BLaER1 (cell line): Measurements from ENCODE around the gene LMF2.

ENCODE experiments used
- H3K27ac ChIP-seq: shearing (Covaris generic); formaldehyde crosslinking; 2 replicates; pipeline ENCODE4 v1.8.1; 2022
- H3K27me3 ChIP-seq: shearing (Covaris generic); formaldehyde crosslinking; 2 replicates; pipeline ENCODE4 v1.8.1; 2022
- H3K36me3 ChIP-seq: shearing (Covaris generic); formaldehyde crosslinking; 2 replicates; pipeline ENCODE4 v1.8.1; 2022
- H3K4me1 ChIP-seq: shearing (Covaris generic); formaldehyde crosslinking; 2 replicates; pipeline ENCODE4 v1.8.1; 2022
- H3K4me2 ChIP-seq: shearing (Covaris generic); formaldehyde crosslinking; 2 replicates; pipeline ENCODE4 v1.8.1; 2022
- H3K4me3 ChIP-seq: shearing (Covaris generic); formaldehyde crosslinking; 2 replicates; pipeline ENCODE4 v1.8.1; 2022
- H3K9ac ChIP-seq: shearing (Covaris generic); formaldehyde crosslinking; 2 replicates; pipeline ENCODE4 v1.8.1; 2022
- H3K9me3 ChIP-seq: shearing (Covaris generic); formaldehyde crosslinking; 2 replicates; pipeline ENCODE4 v1.8.1; 2022
- H4K20me1 ChIP-seq: shearing (Covaris generic); formaldehyde crosslinking; 2 replicates; pipeline ENCODE4 v1.8.1; 2022
- Cebpa-rat ChIP-seq: shearing (Covaris generic); IDR thresholded peaks from 2 replicates; pipeline ENCODE4 v1.8.1; 2022

The LMF2 gene

DNA sequence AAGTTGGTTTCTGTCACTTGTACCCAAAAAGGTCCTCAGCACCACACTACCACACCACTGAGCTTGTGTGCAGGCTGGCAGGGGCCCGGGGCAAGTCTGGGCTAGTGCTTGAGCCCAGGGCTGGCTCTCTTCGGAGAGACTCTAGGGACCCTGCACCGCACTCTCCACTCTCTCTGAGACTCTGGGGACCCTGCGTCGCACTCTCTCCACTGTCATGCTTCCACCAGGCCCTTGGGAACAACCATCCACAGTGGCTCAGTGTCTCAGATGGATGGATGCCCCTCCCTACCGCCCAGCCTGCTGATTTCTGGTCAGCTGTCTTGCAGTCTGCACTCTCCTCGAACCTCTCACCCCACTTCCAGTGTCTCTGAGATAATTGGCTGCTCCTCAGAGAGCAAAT lies 30.6 kb downstream of the LMF2 start:
- Histone ChIP-seq H3K27me3 (peaks cover 28% of the 10 kb centered on the region), H3K9ac (peak overlapping the region; percentile 43; the same call in 1 of the 2 replicates), H3K4me2 (peak overlapping the region; percentile 95), H4K20me1 (peaks cover 25% of the 10 kb centered on the region), H3K4me1 (peaks cover 84% of the 10 kb centered on the region), H3K4me3 (no peak overlapping the region), H3K27ac (peak overlapping the region; percentile 78), H3K36me3 (no peaks in the 10 kb centered on the region), H3K9me3 (no peaks in the 10 kb centered on the region)
- no peak for TF ChIP-seq Cebpa-rat

- TF ChIP-seq Cebpa-rat: no peak
- Histone ChIP-seq H3K27me3 (peaks cover 15% of the 10 kb centered on the region), H4K20me1 (peaks cover 37% of the 10 kb centered on the region), H3K4me3 (peak overlapping the region; percentile 84; the same call in 1 of the 2 replicates), H3K9ac (peak overlapping the region; percentile 94; the same call in 1 of the 2 replicates), H3K27ac (peak overlapping the region; percentile 91), H3K9me3 (no peaks in the 10 kb centered on the region), H3K4me2 (peak overlapping the region; percentile 95), H3K36me3 (no peaks in the 10 kb centered on the region), H3K4me1 (peaks cover 86% of the 10 kb centered on the region)
These were observed 31.9 kb downstream of the LMF2 start for GRCh38 chr22:50475652-50476002.

DNA sequence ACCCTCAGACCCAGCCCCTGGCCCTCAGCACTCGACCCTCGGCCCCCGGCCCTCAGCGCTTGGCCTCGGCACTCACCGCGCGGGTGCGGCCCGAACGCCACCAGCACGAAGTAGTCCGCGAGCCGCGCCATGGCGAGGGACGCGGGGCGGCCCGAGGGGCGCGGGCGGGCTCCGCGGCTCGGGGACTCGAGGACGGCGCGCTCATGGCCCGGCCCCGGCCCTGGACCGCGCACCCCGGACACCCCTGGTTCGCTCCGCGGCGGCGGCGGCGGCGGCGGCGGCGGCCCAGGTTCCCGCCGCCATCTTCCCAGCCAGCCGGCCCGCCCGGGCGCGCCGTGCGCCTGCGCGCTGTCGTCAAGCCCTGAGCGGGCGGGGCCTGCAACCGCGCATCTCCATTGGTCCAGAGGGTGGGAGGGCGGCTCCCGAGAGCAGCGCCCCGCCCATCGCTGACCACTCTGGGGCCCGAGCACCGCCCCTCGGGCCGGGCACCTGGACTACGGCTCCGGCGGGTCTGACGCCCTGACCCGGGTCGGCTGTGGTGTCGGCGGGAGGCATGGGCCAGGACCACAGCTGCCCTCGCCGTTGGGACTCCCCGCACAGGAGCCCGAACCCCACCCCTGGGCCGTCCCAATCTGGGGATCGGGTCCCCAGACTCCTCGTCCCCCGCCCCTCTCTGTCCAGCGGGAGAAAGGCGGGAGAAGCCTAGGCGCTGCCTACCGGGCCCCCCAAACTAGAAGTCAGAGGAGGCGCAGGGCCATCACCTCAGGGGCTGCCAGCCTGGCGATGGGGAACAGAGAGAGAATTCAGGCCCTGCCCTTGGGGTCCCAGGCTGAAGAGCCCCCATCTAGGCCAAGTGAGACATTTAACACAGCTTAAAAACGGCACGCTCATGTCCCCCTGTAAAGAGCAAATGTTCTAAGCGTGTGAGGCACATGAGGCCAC lies 32.5 kb downstream of the LMF2 start, which contains the start of gene SBF1:
Gene SBF1 (minus strand): TSS at position 326 of the 942 bp plus-strand sequence. CDS start 195 bp downstream, at position 131.
- Histone ChIP-seq H3K27ac (peak within 1 kb of the TSS; percentile 91), H3K4me3 (peak within 1 kb of the TSS; percentile 84), H3K4me2 (peak within 1 kb of the TSS; percentile 95), H3K36me3 (no peaks in the 10 kb centered on the region), H4K20me1 (peaks cover 44% of the 10 kb centered on the region), H3K4me1 (peaks cover 86% of the 10 kb centered on the region), H3K9me3 (no peaks in the 10 kb centered on the region), H3K27me3 (peaks cover 9% of the 10 kb centered on the region), H3K9ac (peak within 1 kb of the TSS; percentile 94)
- no peak for TF ChIP-seq Cebpa-rat

DNA sequence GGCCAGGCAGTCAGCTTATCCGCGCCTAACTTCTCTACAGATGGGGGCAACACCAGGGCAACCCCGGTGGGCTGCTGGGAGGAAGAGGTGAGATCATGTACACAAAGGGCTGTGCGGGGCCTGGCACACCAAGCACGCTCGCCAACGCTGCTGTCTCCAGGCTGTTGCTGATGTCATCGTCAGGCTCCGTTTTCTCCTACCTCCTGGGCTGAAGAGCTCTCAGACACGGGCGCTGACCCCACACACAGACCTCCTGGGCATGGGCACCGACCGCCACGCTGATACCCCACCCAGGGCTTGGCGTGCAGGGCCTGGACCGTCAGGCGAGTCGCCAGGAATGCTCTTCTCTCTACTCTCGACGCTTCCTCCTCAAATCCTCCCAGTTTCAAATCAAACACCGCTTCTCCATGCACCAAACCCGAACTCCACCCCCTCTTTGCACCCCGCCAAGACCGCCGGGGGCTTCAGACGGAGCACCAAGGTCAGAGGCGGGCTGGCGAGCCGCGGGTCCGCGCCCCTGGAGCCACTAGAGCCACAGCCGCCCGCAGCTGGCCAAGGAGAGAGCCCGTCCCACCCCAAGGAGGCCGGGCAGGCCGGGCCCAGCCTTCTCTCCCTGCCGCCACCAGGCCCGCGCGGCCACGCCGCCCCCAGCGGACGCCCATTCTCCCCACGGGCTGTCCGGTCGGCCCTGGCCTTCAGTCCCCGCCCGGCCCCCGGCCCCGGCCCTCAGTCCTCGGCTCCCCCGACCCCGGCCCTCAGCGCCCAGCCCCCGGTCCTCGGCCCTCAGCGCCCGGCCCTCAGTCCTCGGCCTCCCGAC lies 33.4 kb downstream of the LMF2 start:
- H4K20me1 ChIP-seq: peaks cover 47% of the 10 kb centered on the region
- TF ChIP-seq Cebpa-rat: no peak
- H3K4me2 ChIP-seq: peak overlapping the region; percentile 95
- H3K27ac ChIP-seq: peak overlapping the region; percentile 91
- H3K4me3 ChIP-seq: peak overlapping the region; percentile 84
- H3K36me3 ChIP-seq: no peaks in the 10 kb centered on the region
- peak overlapping the region; percentile 94 for H3K9ac ChIP-seq
- H3K4me1 ChIP-seq: peaks cover 86% of the 10 kb centered on the region
- H3K9me3 ChIP-seq: no peaks in the 10 kb centered on the region
- no peaks in the 10 kb centered on the region; the same call in 1 of the 2 replicates for H3K27me3 ChIP-seq

DNA sequence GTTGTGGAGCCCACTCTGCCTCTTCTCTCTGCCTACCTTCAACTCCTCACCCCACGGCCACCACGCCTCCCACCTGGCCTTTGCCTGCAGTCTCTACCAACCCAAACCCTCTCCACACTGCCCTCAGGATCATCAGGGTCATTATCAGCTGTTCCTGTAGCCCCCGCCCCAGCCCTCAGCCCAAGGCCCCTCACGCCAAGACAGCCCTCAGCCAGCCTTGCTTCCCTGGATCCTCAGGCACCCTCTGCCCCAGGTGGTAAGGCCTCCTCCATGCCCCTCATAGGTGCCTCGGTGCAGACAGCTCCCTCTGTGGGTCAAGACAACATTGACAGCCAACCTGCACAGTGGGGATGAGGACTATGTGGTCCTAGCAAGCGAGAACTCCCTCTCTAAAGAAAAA lies 34.4 kb downstream of the LMF2 start:
- no peak for TF ChIP-seq Cebpa-rat

DNA sequence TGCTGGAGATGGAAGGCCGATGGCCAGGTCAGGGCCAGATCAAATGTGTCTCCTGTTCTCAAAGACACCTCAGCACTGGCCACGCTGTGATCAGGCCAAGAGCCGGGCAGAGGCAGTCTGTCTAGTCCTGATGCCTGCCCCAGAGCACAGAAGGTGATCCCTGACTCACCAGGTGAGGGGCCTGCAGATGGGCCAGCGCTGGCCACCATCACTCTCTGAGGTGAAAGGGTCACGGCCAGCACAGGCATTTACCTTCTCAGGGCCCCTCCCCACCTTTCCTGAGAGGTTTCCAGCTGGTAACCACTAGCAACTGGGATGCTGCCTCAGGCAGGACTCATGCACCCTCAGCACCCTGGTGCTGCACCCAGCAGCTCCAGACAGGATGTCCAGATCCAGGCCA lies 35.5 kb downstream of the LMF2 start:
- H3K27me3 ChIP-seq: no peaks in the 10 kb centered on the region
- peaks cover 86% of the 10 kb centered on the region for H3K4me1 ChIP-seq
- H3K4me3 ChIP-seq: peak overlapping the region; percentile 55; the same call in 1 of the 2 replicates
- peaks cover 5% of the 10 kb centered on the region for H3K36me3 ChIP-seq
- H3K27ac ChIP-seq: peak overlapping the region; percentile 95
- no peaks in the 10 kb centered on the region for H3K9me3 ChIP-seq
- peaks cover 68% of the 10 kb centered on the region for H4K20me1 ChIP-seq
- peak overlapping the region; percentile 77 for H3K9ac ChIP-seq
- TF ChIP-seq Cebpa-rat: no peak
- H3K4me2 ChIP-seq: peak overlapping the region; percentile 95

More for the DNA sequence above, 34.4 kb downstream of the LMF2 start:
- no peaks in the 10 kb centered on the region for H3K9me3 ChIP-seq
- H3K4me1 ChIP-seq: peaks cover 86% of the 10 kb centered on the region
- peak overlapping the region; percentile 95 for H3K27ac ChIP-seq
- no peaks in the 10 kb centered on the region for H3K36me3 ChIP-seq
- H3K4me3 ChIP-seq: peak overlapping the region; percentile 84
- H4K20me1 ChIP-seq: peaks cover 57% of the 10 kb centered on the region
- peak overlapping the region; percentile 94; the same call in 1 of the 2 replicates for H3K9ac ChIP-seq
- H3K27me3 ChIP-seq: no peaks in the 10 kb centered on the region
- peak overlapping the region; percentile 95 for H3K4me2 ChIP-seq

GRCh38 chr22:50471197-50471847 lies 36.2 kb downstream of the LMF2 start:
- peak overlapping the region; percentile 95 for H3K4me2 ChIP-seq
- H3K36me3 ChIP-seq: peaks cover 11% of the 10 kb centered on the region
- H3K9ac ChIP-seq: peak overlapping the region; percentile 77
- H3K4me1 ChIP-seq: peaks cover 86% of the 10 kb centered on the region
- H3K4me3 ChIP-seq: peak overlapping the region; percentile 55
- peaks cover 75% of the 10 kb centered on the region for H4K20me1 ChIP-seq
- H3K27me3 ChIP-seq: no peaks in the 10 kb centered on the region
- no peak for TF ChIP-seq Cebpa-rat
- peak overlapping the region; percentile 95 for H3K27ac ChIP-seq
- H3K9me3 ChIP-seq: no peaks in the 10 kb centered on the region

- H3K27ac ChIP-seq: peak overlapping the region; percentile 95
- H3K9me3 ChIP-seq: no peaks in the 10 kb centered on the region
- H4K20me1 ChIP-seq: peaks cover 83% of the 10 kb centered on the region
- peaks cover 79% of the 10 kb centered on the region for H3K4me1 ChIP-seq
- H3K4me3 ChIP-seq: peak overlapping the region; percentile 55
- H3K4me2 ChIP-seq: peak overlapping the region; percentile 95
- TF ChIP-seq Cebpa-rat: no peak
- no peaks in the 10 kb centered on the region for H3K27me3 ChIP-seq
- peaks cover 20% of the 10 kb centered on the region for H3K36me3 ChIP-seq
- peak overlapping the region; percentile 77 for H3K9ac ChIP-seq
These were observed 37.0 kb downstream of the LMF2 start for GRCh38 chr22:50470491-50470890.
